Neuron (in vitro differentiated cells): ENCODE measurements around the gene OR6P1.

Experiments
- H2AFZ ChIP-seq: one replicate; pipeline ENCODE4 v1.6.1; 2013; ENCODE audit warnings: low read depth, mild to moderate bottlenecking, inconsistent platforms, low read length, moderate library complexity
- H3K27me3 ChIP-seq: one replicate; pipeline ENCODE4 v1.6.1; 2013; ENCODE audit warnings: low read length; ENCODE audit not compliant: insufficient read depth
- H3K36me3 ChIP-seq: one replicate; pipeline ENCODE4 v1.6.1; 2013; ENCODE audit warnings: low read length; ENCODE audit not compliant: insufficient read depth
- H3K4me1 ChIP-seq: one replicate; pipeline ENCODE4 v1.6.1; 2013; ENCODE audit warnings: low read length; ENCODE audit not compliant: insufficient read depth
- H3K4me3 ChIP-seq: 2 replicates; pipeline ENCODE4 v1.5.1; 2013; ENCODE audit warnings: mild to moderate bottlenecking, low read length, moderate library complexity
- H3K9me3 ChIP-seq: one replicate; pipeline ENCODE4 v1.6.1; 2013; ENCODE audit warnings: low read length

OR6P1 gene

GRCh38 chr1:158570480-158570879, at the start of gene OR6P1:
TSS of gene OR6P1 (minus strand) at chr1:158570580. CDS start at chr1:158563604, 6,976 bp downstream.
- no peaks in the 10 kb centered on the region for H3K36me3 ChIP-seq
- no peak within 1 kb of the TSS for H2AFZ ChIP-seq
- no peak within 1 kb of the TSS for H3K4me3 ChIP-seq
- no peaks in the 10 kb centered on the region for H3K27me3 ChIP-seq
- no peaks in the 10 kb centered on the region for H3K4me1 ChIP-seq
- H3K9me3 ChIP-seq: no peaks in the 10 kb centered on the region

- no peaks in the 10 kb centered on the region for H3K9me3 ChIP-seq
- H3K4me1 ChIP-seq: no peaks in the 10 kb centered on the region
- H3K36me3 ChIP-seq: no peaks in the 10 kb centered on the region
- no peak overlapping the region for H3K4me3 ChIP-seq
- no peaks in the 10 kb centered on the region for H3K27me3 ChIP-seq
- no peak overlapping the region for H2AFZ ChIP-seq
These were observed 43.4 kb upstream of the OR6P1 start for GRCh38 chr1:158613764-158614163.

- Histone ChIP-seq H3K9me3 (no peaks in the 10 kb centered on the region), H3K27me3 (no peaks in the 10 kb centered on the region), H3K36me3 (no peaks in the 10 kb centered on the region), H2AFZ (no peak overlapping the region), H3K4me3 (no peak overlapping the region), H3K4me1 (no peaks in the 10 kb centered on the region)
These were observed 41.5 kb upstream of the OR6P1 start for GRCh38 chr1:158611916-158612315.

GRCh38 chr1:158607296-158607695, 36.9 kb upstream of the OR6P1 start:
- Histone ChIP-seq H3K27me3 (no peaks in the 10 kb centered on the region), H3K9me3 (no peaks in the 10 kb centered on the region), H2AFZ (no peak overlapping the region), H3K4me3 (no peak overlapping the region), H3K4me1 (no peaks in the 10 kb centered on the region), H3K36me3 (no peaks in the 10 kb centered on the region)

- Histone ChIP-seq H3K4me3 (no peak within 1 kb of the TSS), H3K4me1 (no peaks in the 10 kb centered on the region), H2AFZ (no peak within 1 kb of the TSS), H3K27me3 (no peaks in the 10 kb centered on the region), H3K9me3 (no peaks in the 10 kb centered on the region), H3K36me3 (no peaks in the 10 kb centered on the region)
These were observed 34.6 kb upstream of the OR6P1 start, which contains the start of gene OR10Z1 for GRCh38 chr1:158604968-158605367. TSS of gene OR10Z1 (plus strand) at chr1:158605268. CDS start at chr1:158606439, 1,171 bp downstream.

GRCh38 chr1:158600735-158601134, 30.4 kb upstream of the OR6P1 start:
- H3K4me3 ChIP-seq: no peak overlapping the region
- no peaks in the 10 kb centered on the region for H3K27me3 ChIP-seq
- no peaks in the 10 kb centered on the region for H3K36me3 ChIP-seq
- no peaks in the 10 kb centered on the region for H3K9me3 ChIP-seq
- H2AFZ ChIP-seq: no peak overlapping the region
- H3K4me1 ChIP-seq: no peaks in the 10 kb centered on the region

- Histone ChIP-seq H3K27me3 (no peaks in the 10 kb centered on the region), H3K9me3 (no peaks in the 10 kb centered on the region), H2AFZ (no peak overlapping the region), H3K4me3 (no peak overlapping the region), H3K36me3 (no peaks in the 10 kb centered on the region), H3K4me1 (no peaks in the 10 kb centered on the region)
These were observed 16.6 kb upstream of the OR6P1 start for GRCh38 chr1:158586942-158587341.

GRCh38 chr1:158583962-158584361, 13.6 kb upstream of the OR6P1 start:
- no peak overlapping the region for H3K4me3 ChIP-seq
- no peak overlapping the region for H2AFZ ChIP-seq
- no peaks in the 10 kb centered on the region for H3K9me3 ChIP-seq
- no peaks in the 10 kb centered on the region for H3K4me1 ChIP-seq
- H3K36me3 ChIP-seq: no peaks in the 10 kb centered on the region
- H3K27me3 ChIP-seq: no peaks in the 10 kb centered on the region

GRCh38 chr1:158579733-158580132, 9.4 kb upstream of the OR6P1 start, which contains the start of gene OR10X1:
TSS of gene OR10X1 (minus strand) at chr1:158579899. CDS start at chr1:158579899, 0 bp downstream.
- H3K4me3 ChIP-seq: no peak within 1 kb of the TSS
- H3K36me3 ChIP-seq: no peaks in the 10 kb centered on the region
- H3K4me1 ChIP-seq: no peaks in the 10 kb centered on the region
- H2AFZ ChIP-seq: no peak within 1 kb of the TSS
- H3K27me3 ChIP-seq: no peaks in the 10 kb centered on the region
- H3K9me3 ChIP-seq: no peaks in the 10 kb centered on the region

GRCh38 chr1:158577561-158577960, 7.2 kb upstream of the OR6P1 start:
- no peaks in the 10 kb centered on the region for H3K36me3 ChIP-seq
- H3K27me3 ChIP-seq: no peaks in the 10 kb centered on the region
- H3K4me3 ChIP-seq: no peak overlapping the region

GRCh38 chr1:158572226-158572625, 1.8 kb upstream of the OR6P1 start:
- Histone ChIP-seq H3K36me3 (no peaks in the 10 kb centered on the region), H3K27me3 (no peaks in the 10 kb centered on the region), H3K9me3 (no peaks in the 10 kb centered on the region), H3K4me1 (no peaks in the 10 kb centered on the region), H3K4me3 (no peak overlapping the region), H2AFZ (no peak overlapping the region)

More at GRCh38 chr1:158577561-158577960, 7.2 kb upstream of the OR6P1 start:
- no peaks in the 10 kb centered on the region for H3K4me1 ChIP-seq
- H3K9me3 ChIP-seq: no peaks in the 10 kb centered on the region
- H2AFZ ChIP-seq: no peak overlapping the region

- Histone ChIP-seq H3K9me3 (no peaks in the 10 kb centered on the region), H3K4me1 (no peaks in the 10 kb centered on the region), H2AFZ (no peak overlapping the region), H3K36me3 (no peaks in the 10 kb centered on the region), H3K4me3 (no peak overlapping the region), H3K27me3 (no peaks in the 10 kb centered on the region)
These were observed 5.8 kb downstream of the OR6P1 start for GRCh38 chr1:158564608-158565007.

GRCh38 chr1:158563853-158564252, 6.5 kb downstream of the OR6P1 start:
- Histone ChIP-seq H3K27me3 (no peaks in the 10 kb centered on the region), H3K4me1 (no peaks in the 10 kb centered on the region), H3K36me3 (no peaks in the 10 kb centered on the region), H3K9me3 (no peaks in the 10 kb centered on the region), H3K4me3 (no peak overlapping the region), H2AFZ (no peak overlapping the region)

- Histone ChIP-seq H3K36me3 (no peaks in the 10 kb centered on the region), H3K4me1 (no peaks in the 10 kb centered on the region), H2AFZ (no peak overlapping the region), H3K27me3 (no peaks in the 10 kb centered on the region), H3K4me3 (no peak overlapping the region), H3K9me3 (no peaks in the 10 kb centered on the region)
These were observed 10.7 kb downstream of the OR6P1 start for GRCh38 chr1:158559696-158560095.
